ENCODE measurements around the gene CBR4. TPM values are rescaled to one million over a fixed set of nuclear protein-coding genes. Genes with fewer than 3 reads are reported as not detected.

CBR4 gene
- total and polyA plus RNA-seq, 8 donors: 7.2 to 17.0 (median 11.6) TPM

GRCh38 chr4:168981942-168982341, 28.1 kb downstream of the CBR4 start:
- ATAC-seq: no peak
- Histone ChIP-seq H3K4me3 (no peak overlapping the region), H3K27me3 (no peaks in the 10 kb centered on the region), H3K9me3 (no peaks in the 10 kb centered on the region), H3K36me3 (peaks cover 0 to 9% (median 5%) of the 10 kb centered on the region in 3 donors), H3K27ac (no peak overlapping the region), H3K4me1 (no peaks in the 10 kb centered on the region)
- no peak for DNase-seq
- no peak for TF ChIP-seq CTCF (IDR thresholded peaks at IDR 0.05)
- FAIRE-seq: no peak
- intact Hi-C loops (cut with DNase I): no loop called here
- WGBS, 2 donors: 94 to 96% methylated on average over 1 of the region's 1 CpG

GRCh38 chr4:168981460-168981859, 28.6 kb downstream of the CBR4 start:
- H3K36me3 ChIP-seq: peaks cover 0 to 9% (median 2%) of the 10 kb centered on the region in 3 donors

GRCh38 chr4:168979338-168979737, 30.7 kb downstream of the CBR4 start:
- H3K9me3 ChIP-seq: no peaks in the 10 kb centered on the region
- H3K4me3 ChIP-seq: no peak overlapping the region
- H3K27me3 ChIP-seq: no peaks in the 10 kb centered on the region
- WGBS, 2 donors: 80 to 88% methylated on average over 5 to 7 of the region's 7 CpGs
- FAIRE-seq (no peak), ATAC-seq (no peak), DNase-seq (no peak)
- peaks cover 0 to 6% (median 5%) of the 10 kb centered on the region in 3 donors for H3K36me3 ChIP-seq
- intact Hi-C loops (cut with DNase I): no loop called here
- no peak overlapping the region for H3K27ac ChIP-seq
- H3K4me1 ChIP-seq: no peaks in the 10 kb centered on the region
- no peak for TF ChIP-seq CTCF (IDR thresholded peaks at IDR 0.05)

More at GRCh38 chr4:168981460-168981859, 28.6 kb downstream of the CBR4 start:
- Histone ChIP-seq H3K4me1 (no peaks in the 10 kb centered on the region), H3K27me3 (no peaks in the 10 kb centered on the region), H3K9me3 (no peaks in the 10 kb centered on the region), H3K4me3 (no peak overlapping the region), H3K27ac (no peak overlapping the region)
- intact Hi-C loops (cut with DNase I): no loop called here
- FAIRE-seq (no peak), ATAC-seq (no peak), DNase-seq (no peak)
- no peak for TF ChIP-seq CTCF (IDR thresholded peaks at IDR 0.05)

GRCh38 chr4:168978001-168978700, 31.9 kb downstream of the CBR4 start:
- intact Hi-C loops (cut with DNase I): no loop called here
- no peak overlapping the region for H3K4me3 ChIP-seq
- no peak for TF ChIP-seq CTCF (IDR thresholded peaks at IDR 0.05)
- peaks cover 0 to 6% (median 5%) of the 10 kb centered on the region in 3 donors for H3K36me3 ChIP-seq
- DNase-seq (no peak), ATAC-seq (no peak), FAIRE-seq (no peak)
- H3K27me3 ChIP-seq: no peaks in the 10 kb centered on the region
- H3K27ac ChIP-seq: no peak overlapping the region
- 96 to 100% methylated on average over 1 of the region's 1 CpG for WGBS, 2 donors
- no peaks in the 10 kb centered on the region for H3K9me3 ChIP-seq
- H3K4me1 ChIP-seq: no peaks in the 10 kb centered on the region

- no peak overlapping the region for H3K27ac ChIP-seq
- TF ChIP-seq CTCF (IDR thresholded peaks at IDR 0.05): no peak
- H3K4me1 ChIP-seq: no peaks in the 10 kb centered on the region
- ATAC-seq: no peak
- intact Hi-C loops (cut with DNase I): no loop called here
- DNase-seq: no peak
- H3K27me3 ChIP-seq: no peaks in the 10 kb centered on the region
- H3K36me3 ChIP-seq: peaks cover 0 to 6% (median 5%) of the 10 kb centered on the region in 3 donors
- H3K4me3 ChIP-seq: no peak overlapping the region
- 96 to 99% methylated on average over 4 of the region's 4 CpGs for WGBS, 2 donors
- no peaks in the 10 kb centered on the region for H3K9me3 ChIP-seq
- FAIRE-seq: no peak
These were observed 37.5 kb downstream of the CBR4 start for GRCh38 chr4:168972596-168972995.

Data from pancreas (tissue), 10 donors.